Brain microvascular endothelial cell (primary cell): ENCODE measurements around the gene UPB1.

Experiments used
- DNase-seq: peaks from one replicate; pipeline ENCODE4 v3.0.0-alpha.2; 2020
- H3K27ac ChIP-seq: fragments of 250-450 bp; sonication (Bioruptor Pico); 2 replicates; pipeline ENCODE4 v1.5.1; 2020; ENCODE audit warnings: mild to moderate bottlenecking, moderate library complexity
- H3K27me3 ChIP-seq: fragments of 250-450 bp; sonication (Bioruptor Pico); replicated peaks from 2 replicates; pipeline ENCODE4 v1.5.1; 2020; ENCODE audit warnings: mild to moderate bottlenecking
- H3K36me3 ChIP-seq: fragments of 250-450 bp; sonication (Bioruptor Pico); replicated peaks from 2 replicates; pipeline ENCODE4 v1.5.1; 2020; ENCODE audit warnings: mild to moderate bottlenecking
- H3K4me3 ChIP-seq: 2 replicates; pipeline ENCODE4 v1.5.1; 2011; ENCODE audit warnings: low read depth, mild to moderate bottlenecking, control low read depth, low read length, moderate library complexity
- CTCF ChIP-seq: IDR thresholded peaks from 2 replicates; pipeline ENCODE4 v1.5.1; 2011; ENCODE audit warnings: low read depth, mild to moderate bottlenecking, moderate library complexity, low read length, control low read depth, inconsistent platforms; ENCODE audit errors: missing control alignments
- in situ Hi-C: cut with HindIII; loops from 2 replicates; pipeline ENCODE4 v1.10.0; 2017; ENCODE audit warnings: low sequenced_read_pairs, low pct_ligation_motif_present

The UPB1 gene

GRCh38 chr22:24482575-24482974 is 12.6 kb upstream of the UPB1 start:
- TF ChIP-seq CTCF = no peak
- H3K27me3 ChIP-seq = no peaks in the 10 kb centered on the region
- no peaks in the 10 kb centered on the region for H3K36me3 ChIP-seq
- no peak overlapping the region for H3K27ac ChIP-seq
- H3K4me3 ChIP-seq = no peak overlapping the region
- in situ Hi-C loops = no loop called here
- DNase-seq = no peak

- no peak for TF ChIP-seq CTCF
- in situ Hi-C loops = no loop called here
- Histone ChIP-seq H3K36me3 (no peaks in the 10 kb centered on the region), H3K27me3 (no peaks in the 10 kb centered on the region), H3K4me3 (no peak overlapping the region), H3K27ac (no peak overlapping the region)
- no peak for DNase-seq
Measured at GRCh38 chr22:24482998-24483397, 12.1 kb upstream of the UPB1 start.

- Histone ChIP-seq H3K27me3 (no peaks in the 10 kb centered on the region), H3K4me3 (no peak overlapping the region), H3K27ac (no peak overlapping the region), H3K36me3 (no peaks in the 10 kb centered on the region)
- in situ Hi-C loops = no loop called here
- TF ChIP-seq CTCF = no peak
- no peak for DNase-seq
Measured at GRCh38 chr22:24483976-24484545, 11.1 kb upstream of the UPB1 start.

GRCh38 chr22:24485170-24485569 is 10.0 kb upstream of the UPB1 start:
- Histone ChIP-seq H3K27me3 (no peaks in the 10 kb centered on the region), H3K36me3 (no peaks in the 10 kb centered on the region), H3K4me3 (no peak overlapping the region), H3K27ac (no peak overlapping the region)
- no peak for TF ChIP-seq CTCF
- DNase-seq = no peak
- in situ Hi-C loops = no loop called here

- Histone ChIP-seq H3K36me3 (no peaks in the 10 kb centered on the region), H3K27me3 (no peaks in the 10 kb centered on the region), H3K4me3 (no peak overlapping the region), H3K27ac (no peak overlapping the region)
- DNase-seq = no peak
- in situ Hi-C loops = no loop called here
- TF ChIP-seq CTCF = peak; percentile 22
Measured at GRCh38 chr22:24485608-24486007, 9.5 kb upstream of the UPB1 start.

GRCh38 chr22:24486501-24486921 is 8.6 kb upstream of the UPB1 start:
- peak; percentile 82 for DNase-seq
- peak overlapping the region; percentile 1 for H3K27ac ChIP-seq
- in situ Hi-C loops = no loop called here
- H3K4me3 ChIP-seq = no peak overlapping the region
- no peaks in the 10 kb centered on the region for H3K27me3 ChIP-seq
- TF ChIP-seq CTCF = no peak
- H3K36me3 ChIP-seq = no peaks in the 10 kb centered on the region
